ENCODE measurements around the gene FOXP1.
"Not testable (repeated sequence)": the region's sequence is repeated elsewhere in the genome, so short reads cannot be mapped to it uniquely, and the experiment has no call there.

The FOXP1 gene

DNA sequence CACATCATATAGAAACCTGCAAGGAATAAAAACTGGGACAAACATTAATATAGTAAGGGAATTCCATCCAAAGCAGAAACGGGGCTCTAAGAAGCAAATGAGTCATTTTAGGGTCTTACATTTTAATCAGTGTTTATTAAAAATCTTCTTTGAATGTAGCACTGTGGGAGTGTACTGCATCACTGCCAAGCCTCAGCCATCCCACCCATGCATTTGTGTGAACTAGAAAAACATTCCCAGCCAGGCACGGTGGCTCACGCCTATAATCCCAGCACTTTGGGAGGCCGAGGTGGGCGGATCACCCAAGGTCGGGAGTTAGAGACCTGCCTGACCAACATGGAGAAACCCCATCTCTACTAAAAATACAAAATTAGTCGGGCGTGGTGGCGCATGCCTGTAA lies 57.1 kb downstream of the FOXP1 start:
- DNase-seq = not testable (repeated sequence)

- no peak for DNase-seq
These were observed 58.1 kb downstream of the FOXP1 start for GRCh38 chr3:71525391-71525790.

DNA sequence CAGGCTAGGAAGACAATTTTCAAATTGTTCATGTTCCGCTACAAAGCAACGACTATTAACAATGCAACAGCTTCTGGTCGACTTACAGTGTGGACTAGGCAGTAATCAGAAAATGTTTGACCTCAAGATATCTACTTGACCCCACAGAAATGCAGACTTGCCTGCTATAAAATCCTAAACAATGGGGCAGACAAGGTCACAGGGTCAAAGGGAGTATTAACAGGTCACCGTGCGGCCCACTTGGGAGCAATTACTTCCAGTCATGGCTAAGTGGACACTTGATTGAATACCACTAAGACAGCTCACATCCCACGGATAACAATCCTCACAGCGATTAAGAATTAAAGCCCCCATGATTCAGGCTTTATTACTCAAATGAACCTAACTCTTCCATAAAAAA lies 58.9 kb downstream of the FOXP1 start:
- no peak for DNase-seq

GRCh38 chr3:71523628-71524027 lies 59.9 kb downstream of the FOXP1 start:
- no peak for DNase-seq

GRCh38 chr3:71521940-71522876 lies 61.3 kb downstream of the FOXP1 start:
- DNase-seq = no peak

GRCh38 chr3:71521021-71521352 lies 62.5 kb downstream of the FOXP1 start:
- DNase-seq = no peak

DNA sequence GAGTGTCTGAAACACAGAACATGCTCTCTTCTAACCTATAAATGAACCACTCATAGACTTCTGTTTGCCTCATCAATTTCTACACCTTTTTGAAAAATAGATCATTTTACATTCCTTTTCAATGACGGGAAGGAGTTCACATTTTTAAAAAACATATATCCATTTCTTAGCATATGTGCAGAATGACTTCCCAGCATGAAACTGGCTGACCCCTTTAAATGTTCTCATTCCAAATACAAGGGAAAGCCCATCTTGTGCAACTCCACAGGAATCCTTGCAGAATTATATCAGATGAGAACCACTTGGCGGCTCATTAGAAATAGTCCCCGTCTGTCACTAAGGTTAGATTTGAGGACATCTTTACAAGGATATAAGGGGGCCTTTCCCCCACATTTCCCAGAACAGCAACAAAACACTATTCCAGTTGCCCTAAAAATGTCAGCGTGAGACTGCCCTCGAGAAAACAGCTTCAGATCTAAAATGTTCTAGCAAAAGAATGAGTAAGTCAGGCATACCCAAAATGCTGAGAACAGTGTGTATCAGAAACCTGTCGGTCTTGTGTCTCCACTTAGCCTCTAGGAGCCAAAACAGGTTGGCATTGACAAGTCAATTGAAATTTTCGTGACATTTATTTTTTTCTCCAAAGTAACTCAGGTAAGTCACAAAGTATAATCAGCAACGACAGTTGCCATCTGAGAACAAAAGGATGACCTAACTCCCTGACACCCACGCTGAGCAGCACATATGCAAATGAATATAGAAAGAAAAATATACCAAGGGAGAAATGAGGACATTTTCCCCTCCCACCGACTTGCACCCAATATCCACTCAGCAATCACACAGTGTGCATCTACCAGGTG lies 63.1 kb downstream of the FOXP1 start:
- no peak for DNase-seq

DNA sequence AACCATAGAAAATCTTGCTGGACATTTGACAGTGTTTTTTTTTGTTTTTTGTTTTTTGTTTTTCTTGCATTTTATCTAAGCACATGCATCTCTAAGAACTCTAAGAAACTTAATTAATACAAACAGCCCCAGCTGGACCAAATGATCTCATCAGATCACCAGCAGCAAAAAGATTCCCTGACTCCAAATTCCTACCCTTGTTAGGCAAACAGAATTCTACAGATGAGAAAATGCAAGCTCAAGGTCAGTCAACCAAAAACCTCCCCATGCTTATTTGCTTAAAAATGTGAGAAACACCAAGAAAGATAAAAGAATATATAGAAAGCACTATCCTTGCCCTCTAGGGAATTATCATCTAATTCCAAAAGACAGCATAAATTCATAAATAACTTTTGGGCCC lies 65.4 kb downstream of the FOXP1 start:
- DNase-seq = no peak

DNA sequence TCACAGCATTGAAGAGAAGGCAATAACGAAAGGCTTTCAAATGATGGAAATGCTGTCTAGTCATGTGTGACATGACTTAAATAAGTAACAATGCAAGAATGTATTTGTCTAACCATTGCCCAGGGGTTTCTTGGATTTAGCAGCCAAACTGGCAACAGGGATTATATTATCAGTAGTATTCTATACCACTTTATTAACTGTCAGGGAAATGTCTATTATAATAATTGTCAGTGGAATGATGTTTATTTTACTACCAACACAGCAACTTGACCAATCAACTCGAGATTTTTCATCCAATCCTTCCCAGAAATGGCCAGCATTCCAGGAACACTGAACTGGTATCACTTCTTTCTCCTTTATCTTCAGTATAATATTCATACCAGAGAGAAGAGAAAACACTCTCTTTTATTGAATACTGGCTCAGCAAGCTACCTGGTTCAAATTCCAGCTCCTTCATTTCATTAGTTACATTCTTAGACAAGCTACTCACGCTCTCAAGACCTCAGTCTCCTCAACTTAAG lies 66.2 kb downstream of the FOXP1 start:
- DNase-seq = no peak

DNA sequence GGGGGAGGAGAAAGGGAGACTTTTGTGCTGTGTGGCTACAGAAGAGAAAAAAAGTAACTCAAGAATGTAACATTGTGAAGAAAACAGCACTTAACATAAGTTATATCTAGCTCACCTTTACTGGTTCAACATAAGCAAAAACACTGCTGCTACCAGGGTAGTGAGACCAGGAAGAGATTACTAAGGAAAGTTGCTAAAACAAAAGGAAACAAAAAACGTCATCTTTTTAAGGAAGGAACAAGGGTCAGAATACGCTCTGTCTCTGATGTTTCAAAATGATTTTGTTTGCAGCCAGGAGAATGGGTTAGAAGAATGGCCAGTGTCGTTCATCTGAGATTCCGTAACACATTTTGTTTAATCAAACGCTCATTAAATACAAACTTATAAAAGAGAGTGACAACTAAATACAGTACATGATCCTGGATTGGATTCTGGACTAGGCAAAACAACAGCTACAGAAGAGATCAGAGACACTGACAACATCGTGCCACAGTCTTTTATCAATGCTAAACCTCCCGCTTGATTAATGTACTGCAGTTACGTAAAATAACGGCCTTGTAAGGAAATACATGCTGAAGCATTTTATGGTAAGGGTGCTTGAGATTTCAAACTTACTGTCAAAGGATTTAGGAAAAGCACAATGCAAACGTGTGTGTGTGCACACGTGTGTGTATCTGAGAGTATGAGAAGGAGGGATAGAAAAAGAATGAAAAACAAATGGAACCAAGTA lies 67.7 kb downstream of the FOXP1 start:
- no peak for DNase-seq

DNA sequence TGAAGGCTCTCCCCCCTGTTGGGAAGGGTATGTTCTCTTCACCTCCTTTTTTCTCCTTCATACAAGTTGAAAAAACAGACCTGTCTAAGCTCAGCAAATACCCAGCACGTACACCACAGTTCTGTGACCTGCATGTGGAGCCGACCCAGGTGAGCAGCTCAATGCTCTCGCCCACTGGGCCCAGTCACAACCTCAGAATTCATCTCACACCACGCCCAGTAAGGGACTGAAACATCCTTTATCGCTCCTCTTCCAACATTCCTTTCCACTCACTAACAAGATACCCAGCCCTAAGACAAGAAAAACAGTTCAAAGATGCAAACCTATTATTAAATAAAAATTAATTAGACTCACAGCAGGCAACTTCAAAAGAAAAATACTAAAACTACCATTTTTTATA lies 68.9 kb downstream of the FOXP1 start:
- no peak for DNase-seq

- no peak for DNase-seq
These were observed 70.0 kb downstream of the FOXP1 start for GRCh38 chr3:71513515-71513914.

GRCh38 chr3:71513081-71513480 lies 70.4 kb downstream of the FOXP1 start:
- DNase-seq = no peak

DNA sequence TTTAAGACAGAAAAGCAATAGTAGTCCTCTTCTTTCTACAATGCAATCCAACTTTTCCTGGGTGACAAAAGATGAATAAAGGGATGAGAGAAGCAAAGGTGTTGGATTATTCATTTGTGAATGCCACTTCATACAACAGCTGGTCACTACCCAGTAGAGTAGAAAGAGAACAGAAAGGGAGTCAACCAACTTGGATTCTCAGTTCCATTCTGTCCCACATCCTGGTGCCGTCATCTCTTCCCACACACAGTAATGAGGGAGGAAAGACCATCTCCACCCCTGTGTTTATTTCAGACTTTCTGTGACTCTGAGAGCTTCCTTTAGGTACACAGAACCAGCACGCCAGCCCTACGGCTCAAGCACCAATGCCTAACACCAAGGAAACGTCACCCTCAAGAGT lies 71.0 kb downstream of the FOXP1 start:
- DNase-seq = no peak

GRCh38 chr3:71512000-71512399 lies 71.5 kb downstream of the FOXP1 start:
- DNase-seq = peak; percentile 4

DNA sequence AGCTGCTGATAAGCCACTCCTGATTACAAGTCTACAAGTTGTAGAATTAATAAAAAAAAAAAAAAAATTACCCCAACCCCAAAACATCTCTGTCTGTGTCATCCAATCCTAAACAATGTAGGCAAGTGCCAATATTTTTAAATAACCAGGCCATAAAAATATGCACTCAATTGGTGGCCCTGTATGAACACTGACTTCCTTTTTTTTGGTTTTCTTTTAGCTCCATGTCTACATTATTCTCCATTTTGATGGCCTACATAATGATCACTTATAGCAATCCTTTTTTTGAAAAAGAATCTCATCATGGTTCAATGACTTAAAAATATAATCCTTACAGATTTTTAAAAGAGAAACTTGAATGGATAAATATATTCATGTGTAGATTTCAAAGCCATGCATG lies 72.1 kb downstream of the FOXP1 start:
- no peak for DNase-seq

GRCh38 chr3:71511037-71511436 lies 72.5 kb downstream of the FOXP1 start:
- DNase-seq = no peak

DNA sequence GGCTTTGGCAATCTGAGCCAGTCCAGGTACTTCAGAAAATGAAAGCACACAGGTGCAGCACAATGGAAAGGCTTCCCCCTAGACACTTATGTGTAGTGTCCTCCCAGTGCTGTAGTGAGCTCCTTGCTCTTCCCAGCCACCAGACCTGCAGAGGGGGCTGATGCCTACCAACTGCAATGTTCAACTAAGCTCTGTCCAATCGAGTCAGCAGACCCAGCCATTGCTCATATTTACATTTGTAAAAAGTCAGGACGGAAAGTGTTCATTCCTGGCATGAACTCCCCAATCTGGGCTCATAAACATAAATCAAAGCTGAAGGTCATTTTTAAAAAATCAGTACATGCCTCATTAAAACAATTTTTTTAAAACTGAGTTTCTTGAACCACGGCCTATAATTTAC lies 73.0 kb downstream of the FOXP1 start:
- DNase-seq = no peak

DNA sequence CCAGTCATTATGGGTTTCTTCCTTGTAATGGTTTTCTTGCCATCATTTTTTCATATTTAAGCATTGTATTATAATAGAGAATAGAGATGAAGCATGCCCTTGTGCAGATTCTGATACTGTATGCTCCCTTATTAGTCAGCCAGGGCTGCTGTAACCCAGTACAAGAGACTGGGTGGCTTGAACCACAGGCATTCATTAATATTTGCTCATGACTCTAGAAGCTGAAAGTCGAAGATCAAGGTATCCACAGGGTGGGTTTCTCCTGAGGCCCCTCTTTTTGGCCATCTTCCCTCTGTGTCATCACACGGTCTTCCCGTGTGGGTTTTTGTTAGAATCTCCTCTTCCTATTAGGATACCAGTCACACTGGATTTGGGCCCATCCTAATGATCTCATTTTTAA lies 74.5 kb downstream of the FOXP1 start:
- no peak for DNase-seq

DNA sequence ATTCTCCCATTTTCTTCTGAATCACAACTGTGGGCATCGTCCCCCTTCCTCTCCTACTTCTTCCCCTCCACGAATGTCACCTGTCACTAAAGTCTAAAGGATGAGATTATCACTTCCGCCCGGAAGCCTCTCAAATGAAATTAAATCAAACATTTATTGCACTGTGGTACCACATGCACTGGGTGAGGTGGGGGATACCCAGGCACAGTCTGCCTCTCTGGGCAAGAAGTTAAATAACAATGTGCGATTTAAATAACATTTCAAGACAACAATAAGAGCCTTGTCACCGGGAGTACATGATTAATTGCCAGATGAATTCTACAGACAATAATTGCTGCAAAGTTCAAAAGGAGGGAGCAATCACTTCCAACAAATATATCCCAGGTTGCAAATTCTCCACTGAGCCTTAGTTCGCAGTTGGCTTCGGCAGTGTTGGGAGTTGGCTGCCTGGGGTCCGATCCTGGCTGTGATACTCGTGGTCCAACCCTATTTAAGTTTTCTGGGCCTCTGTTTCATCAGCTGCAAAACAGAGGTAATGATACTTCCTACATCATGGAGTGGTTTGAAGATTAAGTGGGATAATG lies 77.7 kb downstream of the FOXP1 start:
- DNase-seq = no peak

DNA sequence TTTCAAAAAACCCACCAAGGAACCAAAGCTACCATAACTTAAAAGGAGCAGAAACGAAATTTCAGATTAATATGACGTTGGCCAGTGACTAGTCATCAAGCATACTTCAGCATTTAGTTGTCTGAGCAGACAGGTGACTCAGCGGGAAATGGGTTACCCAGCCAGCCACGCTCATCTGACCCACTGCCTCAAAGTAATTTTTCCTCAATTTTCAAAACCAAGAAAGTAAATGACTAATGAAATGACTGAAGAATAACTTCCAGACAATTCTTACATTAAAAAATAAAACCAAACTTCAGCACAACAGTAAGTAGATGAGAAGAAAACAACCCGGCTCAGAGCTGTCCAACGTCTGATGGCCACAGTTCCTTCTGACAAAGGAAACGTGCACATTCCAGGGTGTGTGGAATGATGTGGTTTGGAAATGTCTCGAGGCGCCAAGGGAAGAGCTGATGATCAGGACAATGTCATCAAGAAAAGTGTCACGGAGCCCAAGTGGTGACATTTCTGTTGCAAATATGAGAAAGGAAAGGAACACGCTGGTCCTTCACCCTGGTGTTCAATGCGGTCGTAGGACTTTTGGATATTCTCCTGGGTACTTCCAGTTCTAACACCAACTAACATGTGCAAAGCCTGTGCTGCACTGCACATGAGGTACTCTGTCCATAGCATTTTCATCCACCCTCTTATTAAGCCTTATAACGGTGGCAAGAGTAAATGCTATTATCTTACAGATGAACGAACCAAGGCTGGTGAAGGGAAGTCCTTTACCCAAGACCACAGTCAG lies 79.1 kb downstream of the FOXP1 start:
- DNase-seq = no peak

All from effector CD8-positive, alpha-beta T cell (primary cell).